ENCODE measurements around the gene GTF3C1.

- TF ChIP-seq POLR2AphosphoS5 (IDR thresholded peaks at IDR 0.05; ENCODE audit: low read depth, low read length) = no peak
- TF ChIP-seq CTCF (IDR thresholded peaks at IDR 0.05) = no peak
- no peak for TF ChIP-seq TCF7L2 (IDR thresholded peaks at IDR 0.05; ENCODE audit: low read depth, low read length)
- no peak for TF ChIP-seq REST (IDR thresholded peaks at IDR 0.05; ENCODE audit: insufficient read depth in 1 of 2, low read depth in 2 of 2, low read length in 1 of 2)
- no peak for TF ChIP-seq SIN3A (IDR thresholded peaks at IDR 0.05; ENCODE audit: borderline replicate concordance, insufficient read depth, low read depth, low read length)
Measured at GRCh38 chr16:27583634-27584033, 33.9 kb upstream of the GTF3C1 start.

Data from Panc1 (cell line).